Upper lobe of right lung (tissue), 1 donor: ENCODE data around the gene CSDE1. TPM values are rescaled to one million over a fixed set of nuclear protein-coding genes. Genes with fewer than 3 reads are reported as not detected.

ENCODE experiments used
- ATAC-seq: fragments of 200-7000 bp; cut with Tn5 transposase; one replicate; pipeline ENCODE4 v1.9.1; 2020; ENCODE audit warnings: mild to moderate bottlenecking, moderate library complexity
- DNase-seq: peaks from one replicate; pipeline ENCODE4 v3.0.0-alpha.2; 2020
- H3K27ac ChIP-seq: fragments of 200-600 bp; one replicate; pipeline ENCODE4 v1.8.0; 2022
- H3K27me3 ChIP-seq: fragments of 200-600 bp; one replicate; pipeline ENCODE4 v1.8.0; 2022; ENCODE audit warnings: mild to moderate bottlenecking
- H3K36me3 ChIP-seq: fragments of 200-600 bp; one replicate; pipeline ENCODE4 v1.8.0; 2022
- H3K4me1 ChIP-seq: fragments of 200-600 bp; one replicate; pipeline ENCODE4 v1.8.0; 2022
- H3K4me3 ChIP-seq: fragments of 200-600 bp; one replicate; pipeline ENCODE4 v1.8.0; 2022; ENCODE audit warnings: mild to moderate bottlenecking
- H3K9me3 ChIP-seq: fragments of 200-600 bp; one replicate; pipeline ENCODE4 v1.8.0; 2022
- intact Hi-C: fragments of 100-400 bp; cut with DNase I; formaldehyde crosslinking; loops from one replicate; pipeline ENCODE4 v1.11.0; 2022
- total RNA-seq: library from RNA; stranded (reverse); fragmentation: NEBNext Ultra II Directional; extraction: Animal tissue kit (Norgen Biotek cat#: 25700); gene quantifications from one replicate; pipeline ENCODE4 v1.2.1, GENCODE V29; 2021
- TF ChIP-seq, protein P1 (sequence below): fragments of 200-600 bp; IDR thresholded peaks from one replicate; pipeline ENCODE4 v1.8.0; 2022; ENCODE audit warnings: antibody characterized with exemption
- donor health status: DM: no; HTN: yes; CAD: no; lungs with severe emphysema.

CSDE1 gene
- total RNA-seq, 1 donor from 2014 or later, result 551 TPM

GRCh38 chr1:114695430-114696058 is 62.2 kb downstream of the CSDE1 start, which contains the start of gene AMPD1:
TSS of gene AMPD1 (minus strand) at chr1:114695546. CDS start at chr1:114695471, 75 bp downstream.
- intact Hi-C loops, result no loop called here
- H3K4me3 ChIP-seq, result no peak within 1 kb of the TSS
- H3K36me3 ChIP-seq, result no peaks in the 10 kb centered on the region
- no peak within 1 kb of the TSS for H3K27ac ChIP-seq
- no peaks in the 10 kb centered on the region for H3K9me3 ChIP-seq
- DNase-seq (no peak), ATAC-seq (no peak)
- no peaks in the 10 kb centered on the region for H3K4me1 ChIP-seq
- TF ChIP-seq, protein P1, sequence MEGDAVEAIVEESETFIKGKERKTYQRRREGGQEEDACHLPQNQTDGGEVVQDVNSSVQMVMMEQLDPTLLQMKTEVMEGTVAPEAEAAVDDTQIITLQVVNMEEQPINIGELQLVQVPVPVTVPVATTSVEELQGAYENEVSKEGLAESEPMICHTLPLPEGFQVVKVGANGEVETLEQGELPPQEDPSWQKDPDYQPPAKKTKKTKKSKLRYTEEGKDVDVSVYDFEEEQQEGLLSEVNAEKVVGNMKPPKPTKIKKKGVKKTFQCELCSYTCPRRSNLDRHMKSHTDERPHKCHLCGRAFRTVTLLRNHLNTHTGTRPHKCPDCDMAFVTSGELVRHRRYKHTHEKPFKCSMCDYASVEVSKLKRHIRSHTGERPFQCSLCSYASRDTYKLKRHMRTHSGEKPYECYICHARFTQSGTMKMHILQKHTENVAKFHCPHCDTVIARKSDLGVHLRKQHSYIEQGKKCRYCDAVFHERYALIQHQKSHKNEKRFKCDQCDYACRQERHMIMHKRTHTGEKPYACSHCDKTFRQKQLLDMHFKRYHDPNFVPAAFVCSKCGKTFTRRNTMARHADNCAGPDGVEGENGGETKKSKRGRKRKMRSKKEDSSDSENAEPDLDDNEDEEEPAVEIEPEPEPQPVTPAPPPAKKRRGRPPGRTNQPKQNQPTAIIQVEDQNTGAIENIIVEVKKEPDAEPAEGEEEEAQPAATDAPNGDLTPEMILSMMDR, result no peak
- peaks cover 5% of the 10 kb centered on the region for H3K27me3 ChIP-seq

DNA sequence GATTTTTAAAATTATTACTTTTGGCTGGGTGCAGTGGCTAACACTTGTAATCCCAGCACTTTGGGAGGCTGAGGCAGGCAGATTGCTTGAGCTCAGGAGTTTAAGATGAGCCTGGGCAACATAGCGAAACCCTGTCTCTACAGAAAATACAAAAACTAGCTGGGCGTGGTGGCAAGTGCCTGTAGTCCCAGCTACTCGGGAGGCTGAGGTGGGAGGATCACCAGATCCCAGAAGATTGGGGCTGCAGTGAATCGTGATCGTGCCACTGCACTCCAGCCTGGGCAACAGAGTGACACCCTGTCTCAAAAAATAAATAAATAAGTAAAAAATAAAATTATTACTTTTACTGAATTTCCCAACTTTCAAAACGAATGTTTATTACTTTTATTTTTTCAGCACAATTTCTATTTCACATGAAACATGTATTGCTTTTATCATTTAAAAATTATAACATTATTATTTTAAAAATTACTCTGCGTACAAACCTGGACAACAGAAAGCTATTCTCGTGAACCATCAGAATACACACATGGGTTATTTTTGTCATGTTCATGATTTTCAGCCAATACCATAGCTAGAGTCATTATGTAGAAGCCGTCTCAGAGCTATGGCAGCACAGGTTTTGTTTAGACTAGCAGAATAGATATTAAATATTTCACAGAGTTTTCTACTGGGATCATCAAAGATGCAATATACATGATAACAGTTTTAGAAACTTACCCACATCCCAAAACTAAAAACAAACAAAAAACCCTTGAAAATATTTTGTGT is 63.1 kb downstream of the CSDE1 start:
- Histone ChIP-seq H3K9me3 (no peaks in the 10 kb centered on the region), H3K27ac (no peak overlapping the region), H3K4me1 (no peaks in the 10 kb centered on the region), H3K4me3 (no peak overlapping the region), H3K27me3 (peaks cover 5% of the 10 kb centered on the region), H3K36me3 (no peaks in the 10 kb centered on the region)
- intact Hi-C loops, result no loop called here
- DNase-seq (no peak), ATAC-seq (no peak)
- TF ChIP-seq, protein P1, result no peak

- no peaks in the 10 kb centered on the region for H3K9me3 ChIP-seq
- no peak overlapping the region for H3K27ac ChIP-seq
- intact Hi-C loops, result no loop called here
- ATAC-seq, result no peak
- H3K36me3 ChIP-seq, result no peaks in the 10 kb centered on the region
- TF ChIP-seq, protein P1, result no peak
- no peaks in the 10 kb centered on the region for H3K4me1 ChIP-seq
- no peak for DNase-seq
- H3K4me3 ChIP-seq, result no peak overlapping the region
- H3K27me3 ChIP-seq, result peaks cover 5% of the 10 kb centered on the region
These were observed 64.8 kb downstream of the CSDE1 start for GRCh38 chr1:114692947-114693346.

GRCh38 chr1:114691061-114691460 is 66.7 kb downstream of the CSDE1 start:
- TF ChIP-seq, protein P1, result no peak
- Histone ChIP-seq H3K9me3 (no peaks in the 10 kb centered on the region), H3K36me3 (no peaks in the 10 kb centered on the region), H3K4me3 (no peak overlapping the region), H3K27ac (no peak overlapping the region), H3K27me3 (peaks cover 5% of the 10 kb centered on the region), H3K4me1 (no peaks in the 10 kb centered on the region)
- DNase-seq (no peak), ATAC-seq (no peak)
- intact Hi-C loops, result no loop called here

GRCh38 chr1:114690148-114690547 is 67.6 kb downstream of the CSDE1 start:
- ATAC-seq (no peak), DNase-seq (no peak)
- Histone ChIP-seq H3K36me3 (no peaks in the 10 kb centered on the region), H3K4me1 (no peaks in the 10 kb centered on the region), H3K9me3 (no peaks in the 10 kb centered on the region), H3K27me3 (peaks cover 5% of the 10 kb centered on the region), H3K27ac (no peak overlapping the region), H3K4me3 (no peak overlapping the region)
- intact Hi-C loops, result no loop called here
- TF ChIP-seq, protein P1, result no peak
